HEK293 (cell line): ENCODE measurements around the gene CXorf65.

ENCODE experiments used
- FEZF1 ChIP-seq: fragments of 450-650 bp; formaldehyde crosslinking; IDR thresholded peaks from 2 replicates; pipeline ENCODE4 v1.5.1; 2016; ENCODE audit warnings: missing biosample characterization, missing genetic modification characterization
- GFI1B ChIP-seq: fragments of 450-650 bp; formaldehyde crosslinking; IDR thresholded peaks from 2 replicates; pipeline ENCODE4 v1.5.1; 2016; ENCODE audit warnings: missing biosample characterization, missing genetic modification characterization
- KLF8 ChIP-seq: fragments of 450-650 bp; formaldehyde crosslinking; IDR thresholded peaks from 2 replicates; pipeline ENCODE4 v1.5.1; 2016; ENCODE audit warnings: missing biosample characterization, missing genetic modification characterization
- OSR2 ChIP-seq: fragments of 450-650 bp; formaldehyde crosslinking; IDR thresholded peaks from 2 replicates; pipeline ENCODE4 v1.5.1; 2016; ENCODE audit warnings: missing biosample characterization, missing genetic modification characterization
- PRDM1 ChIP-seq: fragments of 450-650 bp; formaldehyde crosslinking; IDR thresholded peaks from 2 replicates; pipeline ENCODE4; 2016; ENCODE audit warnings: missing biosample characterization, missing genetic modification characterization
- TRIM28 ChIP-seq: IDR thresholded peaks from 2 replicates; pipeline ENCODE4 v1.6.1; 2011; ENCODE audit warnings: low read length, control low read depth, borderline replicate concordance
- WT1 ChIP-seq: fragments of 450-650 bp; formaldehyde crosslinking; IDR thresholded peaks from 2 replicates; pipeline ENCODE4 v1.5.1; 2016; ENCODE audit warnings: missing biosample characterization, missing genetic modification characterization
- ZBTB48 ChIP-seq: fragments of 450-650 bp; formaldehyde crosslinking; IDR thresholded peaks from 2 replicates; pipeline ENCODE4 v1.5.1; 2016; ENCODE audit warnings: missing biosample characterization, missing genetic modification characterization
- ZBTB8A ChIP-seq: fragments of 450-650 bp; formaldehyde crosslinking; IDR thresholded peaks from 2 replicates; pipeline ENCODE4 v1.5.1; 2016; ENCODE audit warnings: missing biosample characterization, missing genetic modification characterization
- ZFP69B ChIP-seq: fragments of 450-650 bp; formaldehyde crosslinking; IDR thresholded peaks from 2 replicates; pipeline ENCODE4 v1.5.1; 2016; ENCODE audit warnings: missing biosample characterization, missing genetic modification characterization
- ZNF24 ChIP-seq: fragments of 450-650 bp; formaldehyde crosslinking; IDR thresholded peaks from 2 replicates; pipeline ENCODE4 v1.5.1; 2016; ENCODE audit warnings: missing biosample characterization, missing genetic modification characterization
- ZNF366 ChIP-seq: fragments of 450-650 bp; formaldehyde crosslinking; conservative IDR thresholded peaks from 2 replicates; pipeline ENCODE4 v1.5.1; 2016; ENCODE audit warnings: missing biosample characterization, missing genetic modification characterization
- ZNF37A ChIP-seq: fragments of 450-650 bp; IDR thresholded peaks from 2 replicates; pipeline ENCODE4 v1.5.1; 2018; ENCODE audit warnings: missing biosample characterization, missing genetic modification characterization
- ZNF404 ChIP-seq: fragments of 450-650 bp; formaldehyde crosslinking; IDR thresholded peaks from 2 replicates; pipeline ENCODE4 v1.5.1; 2017; ENCODE audit warnings: missing biosample characterization, missing genetic modification characterization
- ZNF561 ChIP-seq: fragments of 450-650 bp; IDR thresholded peaks from 2 replicates; pipeline ENCODE4 v1.5.1; 2018; ENCODE audit warnings: missing biosample characterization, missing genetic modification characterization, borderline replicate concordance
- ZNF571 ChIP-seq: fragments of 450-650 bp; formaldehyde crosslinking; IDR thresholded peaks from 2 replicates; pipeline ENCODE4 v1.5.0; 2017; ENCODE audit warnings: missing biosample characterization, missing genetic modification characterization
- ZNF596 ChIP-seq: fragments of 450-650 bp; IDR thresholded peaks from 2 replicates; pipeline ENCODE4 v1.5.0; 2018; ENCODE audit warnings: missing biosample characterization, mild to moderate bottlenecking, missing genetic modification characterization, moderate library complexity
- ZNF600 ChIP-seq: fragments of 450-650 bp; formaldehyde crosslinking; IDR thresholded peaks from 2 replicates; pipeline ENCODE4 v1.5.1; 2016; ENCODE audit warnings: missing biosample characterization, missing genetic modification characterization
- ZNF654 ChIP-seq: fragments of 450-650 bp; formaldehyde crosslinking; IDR thresholded peaks from 2 replicates; pipeline ENCODE4 v1.5.1; 2016; ENCODE audit warnings: low read depth, missing biosample characterization, missing genetic modification characterization
- ZNF677 ChIP-seq: fragments of 450-650 bp; IDR thresholded peaks from 2 replicates; pipeline ENCODE4 v1.5.0; 2018; ENCODE audit warnings: missing biosample characterization, mild to moderate bottlenecking, missing genetic modification characterization, moderate library complexity
- ZSCAN23 ChIP-seq: fragments of 450-650 bp; formaldehyde crosslinking; IDR thresholded peaks from 2 replicates; pipeline ENCODE4 v1.5.1; 2016; ENCODE audit warnings: missing biosample characterization, missing genetic modification characterization
- ZXDB ChIP-seq: fragments of 450-650 bp; formaldehyde crosslinking; IDR thresholded peaks from 2 replicates; pipeline ENCODE4 v1.5.1; 2016; ENCODE audit warnings: missing biosample characterization, missing genetic modification characterization
- TF ChIP-seq, protein P1 (sequence below): fragments of 450-650 bp; formaldehyde crosslinking; IDR thresholded peaks from 2 replicates; pipeline ENCODE4 v1.5.1; 2016; ENCODE audit warnings: missing biosample characterization, missing genetic modification characterization
- TF ChIP-seq, protein P2 (sequence below): fragments of 450-650 bp; formaldehyde crosslinking; IDR thresholded peaks from 2 replicates; pipeline ENCODE4 v1.5.1; 2017; ENCODE audit warnings: missing biosample characterization, missing genetic modification characterization
- TF ChIP-seq, protein P3 (sequence below): fragments of 450-650 bp; formaldehyde crosslinking; IDR thresholded peaks from 2 replicates; pipeline ENCODE4 v1.5.1; 2016; ENCODE audit warnings: missing biosample characterization, missing genetic modification characterization
- TF ChIP-seq, protein P4 (sequence below): fragments of 450-650 bp; formaldehyde crosslinking; IDR thresholded peaks from 2 replicates; pipeline ENCODE4 v1.5.1; 2016; ENCODE audit warnings: missing biosample characterization, missing genetic modification characterization
- TF ChIP-seq, protein P5 (sequence below): fragments of 450-650 bp; formaldehyde crosslinking; IDR thresholded peaks from 2 replicates; pipeline ENCODE4 v1.5.1; 2016; ENCODE audit warnings: missing biosample characterization, missing genetic modification characterization
- TF ChIP-seq, protein P6 (sequence below): fragments of 450-650 bp; formaldehyde crosslinking; IDR thresholded peaks from 2 replicates; pipeline ENCODE4 v1.5.1; 2016; ENCODE audit warnings: missing biosample characterization, missing genetic modification characterization

Gene CXorf65

DNA sequence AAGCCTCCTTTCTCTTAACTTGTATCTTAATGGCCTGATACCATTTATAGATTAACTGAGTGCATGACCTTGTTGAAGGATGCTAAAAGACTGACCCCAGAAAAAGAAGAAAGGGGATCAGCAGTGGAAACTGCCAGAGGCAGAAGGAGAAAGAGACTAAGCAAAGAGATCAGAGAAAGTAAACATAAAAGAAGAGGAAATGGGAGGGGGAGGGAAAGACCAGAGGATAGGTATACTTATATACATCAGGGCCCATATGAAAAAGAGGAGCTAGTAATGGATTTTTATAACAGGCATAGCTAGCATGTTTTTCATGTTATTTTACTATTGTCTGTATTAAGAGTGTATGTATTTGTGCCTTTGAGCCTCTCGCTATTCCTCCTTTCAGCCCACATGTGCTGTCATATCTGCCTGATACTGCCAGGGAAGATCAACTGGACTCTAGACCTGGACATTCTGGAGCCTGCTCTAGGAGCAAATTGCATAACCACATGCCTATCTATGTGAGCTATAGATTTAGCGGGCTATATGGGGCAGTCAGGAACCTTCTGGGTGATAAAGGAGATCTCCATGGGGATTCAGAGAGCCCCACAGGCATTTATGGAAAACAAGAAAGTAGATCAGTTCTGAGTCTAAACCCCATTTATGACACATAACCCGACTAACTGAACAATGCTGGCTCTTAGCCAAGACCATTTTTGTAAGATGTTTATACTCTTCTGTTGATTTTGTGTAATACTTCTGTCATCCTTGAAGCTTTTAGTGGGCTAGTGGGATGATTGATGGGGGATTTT, 25.0 kb downstream of the CXorf65 start (continued):
- TF ChIP-seq ZBTB48 (tag by site-specific recombination) (no peak), GFI1B (tag by site-specific recombination) (no peak), ZNF24 (tag by site-specific recombination) (no peak), ZNF37A (no peak), ZFP69B (tag by site-specific recombination) (0 out of 2 replicates have a peak, but pooled peaks have one; percentile 20), TRIM28 (peak; percentile 63; the same call in 1 of the 2 replicates), ZNF366 (0 out of 2 replicates have a peak, but pooled peaks have one; percentile 22), ZNF596 (tag by site-specific recombination) (no peak), ZNF600 (tag by site-specific recombination) (peak; percentile 56; the same call in 1 of the 2 replicates), ZNF561 (tag by site-specific recombination) (peak; percentile 69; the same call in 1 of the 2 replicates), ZSCAN23 (peak; percentile 54; the same call in 1 of the 2 replicates), ZBTB8A (tag by site-specific recombination) (peak; percentile 47; the same call in 1 of the 2 replicates), PRDM1 (tag by site-specific recombination) (0 out of 2 replicates have a peak, but pooled peaks have one; percentile 19), ZNF571 (no peak), ZNF404 (tag by site-specific recombination) (no peak), ZNF654 (tag by site-specific recombination) (no peak), ZNF677 (tag by site-specific recombination) (no peak), WT1 (tag by site-specific recombination) (peak; percentile 66; the same call in 1 of the 2 replicates), KLF8 (tag by site-specific recombination) (peak; percentile 40; the same call in 1 of the 2 replicates), OSR2 (tag by site-specific recombination) (peak; percentile 82), ZXDB (tag by site-specific recombination) (peak; percentile 74), FEZF1 (tag by site-specific recombination) (peak; percentile 95)
- TF ChIP-seq, protein P1, sequence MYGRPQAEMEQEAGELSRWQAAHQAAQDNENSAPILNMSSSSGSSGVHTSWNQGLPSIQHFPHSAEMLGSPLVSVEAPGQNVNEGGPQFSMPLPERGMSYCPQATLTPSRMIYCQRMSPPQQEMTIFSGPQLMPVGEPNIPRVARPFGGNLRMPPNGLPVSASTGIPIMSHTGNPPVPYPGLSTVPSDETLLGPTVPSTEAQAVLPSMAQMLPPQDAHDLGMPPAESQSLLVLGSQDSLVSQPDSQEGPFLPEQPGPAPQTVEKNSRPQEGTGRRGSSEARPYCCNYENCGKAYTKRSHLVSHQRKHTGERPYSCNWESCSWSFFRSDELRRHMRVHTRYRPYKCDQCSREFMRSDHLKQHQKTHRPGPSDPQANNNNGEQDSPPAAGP (tag by site-specific recombination): no peak
- TF ChIP-seq, protein P2, sequence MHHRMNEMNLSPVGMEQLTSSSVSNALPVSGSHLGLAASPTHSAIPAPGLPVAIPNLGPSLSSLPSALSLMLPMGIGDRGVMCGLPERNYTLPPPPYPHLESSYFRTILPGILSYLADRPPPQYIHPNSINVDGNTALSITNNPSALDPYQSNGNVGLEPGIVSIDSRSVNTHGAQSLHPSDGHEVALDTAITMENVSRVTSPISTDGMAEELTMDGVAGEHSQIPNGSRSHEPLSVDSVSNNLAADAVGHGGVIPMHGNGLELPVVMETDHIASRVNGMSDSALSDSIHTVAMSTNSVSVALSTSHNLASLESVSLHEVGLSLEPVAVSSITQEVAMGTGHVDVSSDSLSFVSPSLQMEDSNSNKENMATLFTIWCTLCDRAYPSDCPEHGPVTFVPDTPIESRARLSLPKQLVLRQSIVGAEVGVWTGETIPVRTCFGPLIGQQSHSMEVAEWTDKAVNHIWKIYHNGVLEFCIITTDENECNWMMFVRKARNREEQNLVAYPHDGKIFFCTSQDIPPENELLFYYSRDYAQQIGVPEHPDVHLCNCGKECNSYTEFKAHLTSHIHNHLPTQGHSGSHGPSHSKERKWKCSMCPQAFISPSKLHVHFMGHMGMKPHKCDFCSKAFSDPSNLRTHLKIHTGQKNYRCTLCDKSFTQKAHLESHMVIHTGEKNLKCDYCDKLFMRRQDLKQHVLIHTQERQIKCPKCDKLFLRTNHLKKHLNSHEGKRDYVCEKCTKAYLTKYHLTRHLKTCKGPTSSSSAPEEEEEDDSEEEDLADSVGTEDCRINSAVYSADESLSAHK: 0 out of 2 replicates have a peak, but pooled peaks have one; percentile 38
- TF ChIP-seq, protein P3, sequence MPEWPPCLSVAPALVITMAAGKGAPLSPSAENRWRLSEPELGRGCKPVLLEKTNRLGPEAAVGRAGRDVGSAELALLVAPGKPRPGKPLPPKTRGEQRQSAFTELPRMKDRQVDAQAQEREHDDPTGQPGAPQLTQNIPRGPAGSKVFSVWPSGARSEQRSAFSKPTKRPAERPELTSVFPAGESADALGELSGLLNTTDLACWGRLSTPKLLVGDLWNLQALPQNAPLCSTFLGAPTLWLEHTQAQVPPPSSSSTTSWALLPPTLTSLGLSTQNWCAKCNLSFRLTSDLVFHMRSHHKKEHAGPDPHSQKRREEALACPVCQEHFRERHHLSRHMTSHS (tag by site-specific recombination): 0 out of 2 replicates have a peak, but pooled peaks have one; percentile 33
- TF ChIP-seq, protein P4, sequence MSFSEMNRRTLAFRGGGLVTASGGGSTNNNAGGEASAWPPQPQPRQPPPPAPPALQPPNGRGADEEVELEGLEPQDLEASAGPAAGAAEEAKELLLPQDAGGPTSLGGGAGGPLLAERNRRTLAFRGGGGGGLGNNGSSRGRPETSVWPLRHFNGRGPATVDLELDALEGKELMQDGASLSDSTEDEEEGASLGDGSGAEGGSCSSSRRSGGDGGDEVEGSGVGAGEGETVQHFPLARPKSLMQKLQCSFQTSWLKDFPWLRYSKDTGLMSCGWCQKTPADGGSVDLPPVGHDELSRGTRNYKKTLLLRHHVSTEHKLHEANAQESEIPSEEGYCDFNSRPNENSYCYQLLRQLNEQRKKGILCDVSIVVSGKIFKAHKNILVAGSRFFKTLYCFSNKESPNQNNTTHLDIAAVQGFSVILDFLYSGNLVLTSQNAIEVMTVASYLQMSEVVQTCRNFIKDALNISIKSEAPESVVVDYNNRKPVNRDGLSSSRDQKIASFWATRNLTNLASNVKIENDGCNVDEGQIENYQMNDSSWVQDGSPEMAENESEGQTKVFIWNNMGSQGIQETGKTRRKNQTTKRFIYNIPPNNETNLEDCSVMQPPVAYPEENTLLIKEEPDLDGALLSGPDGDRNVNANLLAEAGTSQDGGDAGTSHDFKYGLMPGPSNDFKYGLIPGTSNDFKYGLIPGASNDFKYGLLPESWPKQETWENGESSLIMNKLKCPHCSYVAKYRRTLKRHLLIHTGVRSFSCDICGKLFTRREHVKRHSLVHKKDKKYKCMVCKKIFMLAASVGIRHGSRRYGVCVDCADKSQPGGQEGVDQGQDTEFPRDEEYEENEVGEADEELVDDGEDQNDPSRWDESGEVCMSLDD (tag by site-specific recombination): no peak
- TF ChIP-seq, protein P5, sequence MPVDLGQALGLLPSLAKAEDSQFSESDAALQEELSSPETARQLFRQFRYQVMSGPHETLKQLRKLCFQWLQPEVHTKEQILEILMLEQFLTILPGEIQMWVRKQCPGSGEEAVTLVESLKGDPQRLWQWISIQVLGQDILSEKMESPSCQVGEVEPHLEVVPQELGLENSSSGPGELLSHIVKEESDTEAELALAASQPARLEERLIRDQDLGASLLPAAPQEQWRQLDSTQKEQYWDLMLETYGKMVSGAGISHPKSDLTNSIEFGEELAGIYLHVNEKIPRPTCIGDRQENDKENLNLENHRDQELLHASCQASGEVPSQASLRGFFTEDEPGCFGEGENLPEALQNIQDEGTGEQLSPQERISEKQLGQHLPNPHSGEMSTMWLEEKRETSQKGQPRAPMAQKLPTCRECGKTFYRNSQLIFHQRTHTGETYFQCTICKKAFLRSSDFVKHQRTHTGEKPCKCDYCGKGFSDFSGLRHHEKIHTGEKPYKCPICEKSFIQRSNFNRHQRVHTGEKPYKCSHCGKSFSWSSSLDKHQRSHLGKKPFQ (tag by site-specific recombination): peak; percentile 44; the same call in 1 of the 2 replicates
- TF ChIP-seq, protein P6, sequence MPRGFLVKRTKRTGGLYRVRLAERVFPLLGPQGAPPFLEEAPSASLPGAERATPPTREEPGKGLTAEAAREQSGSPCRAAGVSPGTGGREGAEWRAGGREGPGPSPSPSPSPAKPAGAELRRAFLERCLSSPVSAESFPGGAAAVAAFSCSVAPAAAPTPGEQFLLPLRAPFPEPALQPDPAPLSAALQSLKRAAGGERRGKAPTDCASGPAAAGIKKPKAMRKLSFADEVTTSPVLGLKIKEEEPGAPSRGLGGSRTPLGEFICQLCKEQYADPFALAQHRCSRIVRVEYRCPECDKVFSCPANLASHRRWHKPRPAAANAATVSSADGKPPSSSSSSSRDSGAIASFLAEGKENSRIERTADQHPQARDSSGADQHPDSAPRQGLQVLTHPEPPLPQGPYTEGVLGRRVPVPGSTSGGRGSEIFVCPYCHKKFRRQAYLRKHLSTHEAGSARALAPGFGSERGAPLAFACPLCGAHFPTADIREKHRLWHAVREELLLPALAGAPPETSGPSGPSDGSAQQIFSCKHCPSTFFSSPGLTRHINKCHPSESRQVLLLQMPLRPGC (tag by site-specific recombination): peak; percentile 85
